GM18519 (cell line): ENCODE measurements around the gene VPS52.

Experiments used
- ATAC-seq: cut with Tn5 transposase; IDR thresholded peaks from one replicate; pipeline ENCODE4 v1.9.1; 2021; ENCODE audit warnings: mild to moderate bottlenecking, moderate library complexity; ENCODE audit not compliant: unreplicated experiment, low FRiP score

Gene VPS52

DNA sequence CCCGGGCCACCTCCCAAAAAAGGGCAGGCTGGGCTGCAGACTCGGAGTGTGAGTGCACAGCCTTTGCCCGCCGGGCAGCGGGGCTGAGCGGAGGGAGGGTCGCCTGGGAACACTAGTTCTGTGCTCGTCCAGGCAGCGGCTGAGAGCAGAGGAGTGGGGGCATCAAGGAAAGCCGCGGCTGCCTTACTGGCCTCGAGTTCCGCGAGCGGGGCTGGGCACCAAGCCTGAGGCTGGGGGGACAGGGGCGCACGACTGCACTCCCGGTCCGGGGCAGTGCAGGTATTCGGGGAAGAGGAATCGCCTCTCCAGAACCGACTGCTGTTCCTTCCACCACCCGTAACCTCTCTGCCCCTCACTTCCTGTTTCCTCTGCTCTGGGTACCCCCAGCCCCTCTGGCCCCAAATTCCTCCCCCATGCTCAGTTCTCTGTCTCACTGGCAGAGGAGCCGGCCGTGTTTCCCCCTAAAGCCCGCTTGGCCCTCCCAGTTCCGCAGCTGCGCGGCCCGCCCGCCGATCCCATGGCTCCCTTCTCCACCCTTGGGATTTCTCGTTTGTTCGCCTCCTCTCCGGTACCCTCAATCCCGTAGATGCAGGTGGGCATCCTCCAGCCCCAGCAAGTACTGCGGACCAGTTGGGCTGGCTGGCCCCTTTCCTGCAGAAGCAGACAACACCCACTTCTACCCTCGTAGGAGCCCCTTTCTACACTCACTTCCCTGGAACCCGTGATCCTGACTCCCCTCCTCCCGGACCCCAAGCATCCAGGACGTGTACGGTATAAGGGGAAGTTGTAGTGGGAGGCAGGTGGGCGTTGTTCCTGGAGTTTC is 58.3 kb downstream of the VPS52 start:
- ATAC-seq = no peak

DNA sequence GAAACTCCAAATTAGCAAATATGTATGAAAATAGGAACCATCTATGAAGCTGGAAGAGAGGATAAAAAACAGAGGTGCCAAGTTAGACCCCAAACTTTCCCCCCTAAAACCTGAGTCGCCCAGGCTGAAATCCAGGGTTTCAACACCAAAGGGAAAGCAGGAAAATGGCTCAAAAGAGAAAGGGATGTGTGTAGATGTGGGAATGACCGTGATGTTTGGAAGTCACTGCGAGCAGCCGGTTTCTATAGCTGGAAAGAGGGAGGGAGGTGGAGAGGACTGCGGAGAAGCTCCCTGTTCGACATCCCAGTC is 58.9 kb downstream of the VPS52 start:
- ATAC-seq = no peak

- no peak for ATAC-seq
Measured at GRCh38 chr6:33211666-33212422, 59.8 kb downstream of the VPS52 start.

DNA sequence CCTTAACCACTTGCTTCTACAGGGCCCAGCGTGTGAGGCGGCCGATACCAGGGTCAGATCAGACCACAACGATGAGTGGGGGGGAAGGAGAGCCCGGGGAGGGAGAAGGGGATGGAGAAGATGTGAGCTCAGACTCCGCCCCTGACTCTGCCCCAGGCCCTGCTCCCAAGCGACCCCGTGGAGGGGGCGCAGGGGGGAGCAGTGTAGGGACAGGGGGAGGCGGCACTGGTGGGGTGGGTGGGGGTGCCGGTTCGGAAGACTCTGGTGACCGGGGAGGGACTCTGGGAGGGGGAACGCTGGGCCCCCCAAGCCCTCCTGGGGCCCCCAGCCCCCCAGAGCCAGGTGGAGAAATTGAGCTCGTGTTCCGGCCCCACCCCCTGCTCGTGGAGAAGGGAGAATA is 60.5 kb downstream of the VPS52 start:
- no peak for ATAC-seq

DNA sequence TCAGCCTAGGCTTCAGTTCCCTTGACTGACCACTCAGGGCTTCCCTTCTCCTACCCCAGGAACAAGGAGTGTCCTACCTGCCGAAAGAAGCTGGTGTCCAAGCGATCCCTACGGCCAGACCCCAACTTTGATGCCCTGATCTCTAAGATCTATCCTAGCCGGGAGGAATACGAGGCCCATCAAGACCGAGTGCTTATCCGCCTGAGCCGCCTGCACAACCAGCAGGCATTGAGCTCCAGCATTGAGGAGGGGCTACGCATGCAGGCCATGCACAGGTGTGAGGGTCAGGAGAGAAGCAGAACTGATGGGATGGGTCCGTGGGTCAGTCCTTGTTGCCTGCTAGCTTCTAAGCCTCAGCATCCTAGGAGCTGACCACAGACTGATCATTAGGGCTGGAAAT is 61.8 kb downstream of the VPS52 start:
- ATAC-seq = no peak

- no peak for ATAC-seq
Measured at GRCh38 chr6:33208091-33208967, 63.3 kb downstream of the VPS52 start, which contains the start of gene RING1. RING1 (plus strand) TSS chr6:33208500; CDS start chr6:33208823, 323 bp downstream.

DNA sequence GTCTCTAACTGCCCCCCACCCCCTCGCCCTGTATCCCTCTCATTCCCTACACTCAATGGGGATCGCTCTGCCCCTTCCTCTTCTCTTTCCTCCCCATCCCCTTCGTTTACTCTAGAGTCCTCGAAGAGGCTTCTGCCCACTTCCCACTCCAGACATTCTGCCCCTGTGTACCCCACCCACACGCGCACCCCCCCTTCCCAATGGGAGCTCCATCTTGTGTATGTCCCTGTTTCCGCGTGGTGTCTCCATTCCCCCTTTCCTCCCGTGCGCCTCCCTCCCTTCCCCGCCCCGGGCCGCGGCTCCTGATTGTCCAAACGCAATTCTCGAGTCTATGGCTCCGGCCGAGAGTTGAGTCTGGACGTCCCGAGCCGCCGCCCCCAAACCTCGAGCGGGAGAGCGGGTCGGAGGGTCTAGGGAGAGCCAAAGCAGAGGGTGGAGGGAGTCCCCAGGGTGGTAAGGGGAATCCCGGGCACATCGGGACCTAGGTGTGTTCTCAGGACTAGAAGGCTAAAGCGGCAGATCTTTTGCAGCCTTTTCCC is 64.1 kb downstream of the VPS52 start:
- no peak for ATAC-seq

- no peak for ATAC-seq
Measured at GRCh38 chr6:33206864-33207551, 64.7 kb downstream of the VPS52 start.

DNA sequence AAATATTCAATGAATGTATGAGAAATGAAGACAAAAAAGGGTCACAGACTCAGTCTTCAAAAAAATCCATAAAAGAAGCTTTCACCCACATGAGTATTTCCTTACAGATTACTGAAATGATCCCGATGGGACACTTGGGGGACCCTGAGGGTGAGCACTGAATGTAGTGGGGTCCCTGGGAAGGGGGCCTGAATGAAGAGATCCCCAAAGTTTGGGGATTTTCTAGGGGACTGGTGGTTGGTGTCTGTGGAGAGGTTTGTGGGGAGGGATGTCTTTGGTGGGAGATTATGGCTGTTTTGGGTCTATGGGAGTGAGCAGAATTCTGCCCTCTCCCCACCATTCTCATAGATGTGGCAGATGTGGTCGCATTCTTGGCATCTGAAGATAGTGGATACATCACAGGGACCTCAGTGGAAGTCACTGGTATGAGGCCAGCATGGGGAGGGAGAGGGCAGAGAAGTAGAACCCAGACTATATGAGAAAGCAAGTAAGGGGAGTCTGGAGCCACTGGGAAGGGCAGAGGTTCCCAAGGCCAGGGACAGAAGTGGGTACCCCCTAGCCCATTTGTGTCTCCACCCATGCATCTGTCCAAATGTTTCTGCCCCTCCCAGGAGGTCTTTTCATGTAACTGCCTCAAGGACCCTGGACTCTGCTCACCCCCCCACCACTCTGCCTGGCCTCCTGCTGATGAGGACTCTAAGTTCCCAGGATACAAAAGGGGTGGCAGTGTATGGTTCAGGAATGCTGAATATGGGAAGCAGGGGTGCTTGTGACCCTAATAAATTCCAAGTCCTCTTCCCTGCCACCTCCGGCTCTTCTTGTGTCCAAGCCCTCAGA is 65.4 kb downstream of the VPS52 start:
- no peak for ATAC-seq

DNA sequence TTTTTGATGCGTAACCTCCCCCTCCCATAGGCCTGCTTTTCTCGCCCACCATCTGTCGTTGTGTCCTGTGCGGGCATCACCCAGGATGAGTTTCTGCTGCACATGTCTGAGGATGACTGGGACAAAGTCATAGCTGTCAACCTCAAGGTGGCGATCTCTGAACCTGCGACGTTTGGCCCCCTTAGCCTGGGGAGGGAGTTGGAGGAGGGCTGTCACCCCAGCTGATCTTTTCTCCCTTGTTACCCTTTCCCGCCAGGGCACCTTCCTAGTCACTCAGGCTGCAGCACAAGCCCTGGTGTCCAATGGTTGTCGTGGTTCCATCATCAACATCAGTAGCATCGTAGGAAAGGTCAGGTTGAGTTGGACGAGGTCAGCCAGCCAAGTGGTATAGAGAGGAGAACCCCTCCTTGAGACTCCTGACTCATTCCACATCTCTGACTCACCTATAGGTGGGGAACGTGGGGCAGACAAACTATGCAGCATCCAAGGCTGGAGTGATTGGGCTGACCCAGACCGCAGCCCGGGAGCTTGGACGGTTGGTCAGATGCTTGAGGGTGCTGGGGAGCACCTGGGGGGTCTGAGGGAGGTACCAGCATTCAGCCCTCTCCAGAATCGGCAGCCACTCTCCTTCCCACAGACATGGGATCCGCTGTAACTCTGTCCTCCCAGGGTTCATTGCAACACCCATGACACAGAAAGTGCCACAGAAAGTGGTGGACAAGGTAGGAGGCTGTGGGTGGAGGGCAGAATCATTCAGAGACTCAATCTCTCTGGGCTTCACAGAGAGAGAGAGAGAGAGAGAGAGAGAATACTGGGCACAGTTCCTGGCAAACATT is 66.3 kb downstream of the VPS52 start:
- ATAC-seq = no peak

- no peak for ATAC-seq
Measured at GRCh38 chr6:33204415-33205190, 67.1 kb downstream of the VPS52 start, which contains the start of gene HSD17B8. HSD17B8 (plus strand) TSS chr6:33204655; CDS start chr6:33204669, 14 bp downstream.

- no peak for ATAC-seq
Measured at GRCh38 chr6:33204165-33204414, 67.6 kb downstream of the VPS52 start.

- ATAC-seq = no peak
Measured at GRCh38 chr6:33203443-33204164, 68.1 kb downstream of the VPS52 start.

DNA sequence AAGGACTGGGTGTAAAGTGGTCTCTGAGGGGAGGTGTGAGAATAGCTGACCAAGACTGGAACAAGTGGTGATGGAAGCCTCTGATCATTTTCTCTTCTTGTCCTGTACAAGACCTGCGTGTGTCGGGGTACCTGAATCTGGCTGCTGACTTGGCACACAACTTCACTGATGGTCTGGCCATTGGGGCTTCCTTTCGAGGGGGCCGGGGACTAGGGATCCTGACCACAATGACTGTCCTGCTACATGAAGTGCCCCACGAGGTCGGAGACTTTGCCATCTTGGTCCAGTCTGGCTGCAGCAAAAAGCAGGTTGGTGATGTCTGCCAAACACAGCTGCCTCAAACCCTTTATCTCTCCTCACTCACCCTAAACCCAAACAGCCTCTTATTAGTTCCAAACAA is 68.9 kb downstream of the VPS52 start:
- ATAC-seq = no peak

GRCh38 chr6:33201935-33202334 is 69.7 kb downstream of the VPS52 start:
- no peak for ATAC-seq

GRCh38 chr6:33201147-33201545 is 70.5 kb downstream of the VPS52 start:
- no peak for ATAC-seq
